CD14-positive monocyte (primary cell): Measurements from ENCODE around the gene MBP. TPM values are rescaled to one million over a fixed set of nuclear protein-coding genes. Genes with fewer than 3 reads are reported as not detected.

ENCODE experiments used
- DNase-seq, 3 donors: peaks; one replicate each; pipeline ENCODE4 v3.0.0-alpha.2; 2011 to 2022
- H2AFZ ChIP-seq: 2 replicates; pipeline ENCODE4 v1.6.0; 2012; ENCODE audit warnings: mild to moderate bottlenecking, low read depth, low read length, inconsistent platforms; ENCODE audit not compliant: insufficient read depth, poor library complexity, severe bottlenecking
- H3K27ac ChIP-seq, 2 donors: 1 replicate in 1 of 2; 2 replicates in 1 of 2; pipeline ENCODE4 v1.5.1; 2012 to 2013; ENCODE audit warnings: low read length in 2 of 2, control low read depth in 1 of 2, inconsistent platforms in 1 of 2, low read depth in 1 of 2, mild to moderate bottlenecking in 1 of 2
- H3K27me3 ChIP-seq, 2 donors: one replicate each; pipeline versions ENCODE4 v1.6.0 to v1.6.1; 2011 to 2013; ENCODE audit warnings: low read length in 2 of 2; ENCODE audit not compliant: control insufficient read depth in 2 of 2, insufficient read depth in 2 of 2
- H3K36me3 ChIP-seq, 2 donors: replicated peaks in 1 of 2; 1 replicate in 1 of 2; 2 replicates in 1 of 2; pipeline versions ENCODE4 v1.5.1 to v1.6.1; 2012 to 2013; ENCODE audit warnings: low read length in 2 of 2, control low read depth in 1 of 2, inconsistent platforms in 1 of 2, mild to moderate bottlenecking in 1 of 2; ENCODE audit not compliant: insufficient read depth in 2 of 2, control insufficient read depth in 1 of 2
- H3K4me1 ChIP-seq, 2 donors: 1 replicate in 1 of 2; 2 replicates in 1 of 2; pipeline versions ENCODE4 v1.5.1 to v1.6.1; 2012 to 2013; ENCODE audit warnings: low read length in 2 of 2, control low read depth in 1 of 2, inconsistent platforms in 1 of 2, mild to moderate bottlenecking in 1 of 2, moderate library complexity in 1 of 2; ENCODE audit not compliant: insufficient read depth in 2 of 2, control insufficient read depth in 1 of 2
- H3K4me2 ChIP-seq: replicated peaks from 2 replicates; pipeline ENCODE3; 2012; ENCODE audit warnings: low read length, moderate library complexity, mild to moderate bottlenecking; ENCODE audit not compliant: poor library complexity, severe bottlenecking; ENCODE audit errors: extremely low read depth
- H3K4me3 ChIP-seq, 3 experiments: fragments of 200-600 bp in 1 of 3; sonication (generic) in 1 of 3; replicated peaks in 1 of 3; 1 replicate in 2 of 3; 2 replicates in 1 of 3; pipeline ENCODE4 v1.5.1; 2011 to 2013; ENCODE audit warnings: low read length in 3 of 3, mild to moderate bottlenecking in 3 of 3, control low read depth in 2 of 3, low read depth in 2 of 3, inconsistent platforms in 1 of 3, moderate library complexity in 1 of 3
- H3K79me2 ChIP-seq: 2 replicates; pipeline ENCODE4 v1.6.0; 2012; ENCODE audit warnings: mild to moderate bottlenecking, control low read depth, inconsistent platforms, low read length, moderate library complexity; ENCODE audit not compliant: insufficient read depth
- H3K9ac ChIP-seq: 2 replicates; pipeline ENCODE4 v1.6.0; 2017; ENCODE audit warnings: low read length, mild to moderate bottlenecking; ENCODE audit not compliant: insufficient read depth, poor library complexity, severe bottlenecking
- H3K9me3 ChIP-seq, 2 donors: replicated peaks in 1 of 2; 1 replicate in 1 of 2; 2 replicates in 1 of 2; pipeline versions ENCODE4 v1.5.1 to v1.6.1; 2012 to 2013; ENCODE audit warnings: low read length in 2 of 2, control low read depth in 1 of 2; ENCODE audit not compliant: control insufficient read depth in 1 of 2, insufficient read depth in 1 of 2
- H4K20me1 ChIP-seq: 2 replicates; pipeline ENCODE4 v1.6.0; 2012; ENCODE audit warnings: mild to moderate bottlenecking, low read length, control low read depth, moderate library complexity; ENCODE audit not compliant: insufficient read depth
- H3K27ac Mint-ChIP-seq, 7 donors: one replicate each; pipeline ENCODE4 v1.8.0; 2020; ENCODE audit warnings: mild to moderate bottlenecking in 7 of 7, mixed read lengths in 7 of 7, moderate library complexity in 6 of 7, inconsistent platforms in 2 of 7
- H3K27me3 Mint-ChIP-seq, 3 donors: one replicate each; pipeline ENCODE4 v1.8.0; 2021 to 2022; ENCODE audit warnings: low read depth in 3 of 3, mild to moderate bottlenecking in 3 of 3, mixed read lengths in 3 of 3, moderate library complexity in 3 of 3, inconsistent platforms in 1 of 3
- H3K36me3 Mint-ChIP-seq, 2 donors: one replicate each; pipeline ENCODE4 v1.8.0; 2020; ENCODE audit warnings: mixed read lengths in 2 of 2, inconsistent platforms in 1 of 2, mild to moderate bottlenecking in 1 of 2
- H3K4me1 Mint-ChIP-seq: one replicate; pipeline ENCODE4 v1.8.0; 2020; ENCODE audit warnings: mild to moderate bottlenecking, mixed read lengths
- H3K4me3 Mint-ChIP-seq, 2 donors: one replicate each; pipeline ENCODE4 v1.8.0; 2020; ENCODE audit warnings: mild to moderate bottlenecking in 2 of 2, mixed read lengths in 2 of 2, moderate library complexity in 1 of 2
- H3K9me3 Mint-ChIP-seq, 7 donors: one replicate each; pipeline ENCODE4 v1.8.0; 2020 to 2022; ENCODE audit warnings: mixed read lengths in 7 of 7, mild to moderate bottlenecking in 6 of 7, moderate library complexity in 6 of 7, inconsistent platforms in 2 of 7
- CTCF ChIP-seq: fragments of 200-600 bp; IDR thresholded peaks from one replicate; pipeline ENCODE4 v1.8.0; 2022; ENCODE audit warnings: antibody characterized with exemption, mild to moderate bottlenecking
- WGBS: methylation state at CpG from one replicate; pipeline ENCODE4 v1.1.5; 2013; ENCODE audit warnings: missing lambda C conversion rate; ENCODE audit not compliant: insufficient coverage; 5-methylcytosine and 5-hydroxymethylcytosine counted together
- intact Hi-C, 2 donors: fragments of 100-400 bp; cut with micrococcal nuclease; formaldehyde crosslinking; loops; one replicate each; pipeline versions ENCODE4 v1.15.0 to v1.15.1; 2023
- polyA plus RNA-seq, 3 donors: library from polyadenylated mRNA; depleted of rRNA in 1 of 3; unstranded in 2 of 3; stranded (reverse) in 1 of 3; fragments of 300-500 nt in 2 of 3; fragments of >200 nt in 1 of 3; fragmentation: Illumina TruSeq in 2 of 3; gene quantifications; 1 replicate in 2 of 3; 2 replicates in 1 of 3; pipeline ENCODE4 v1.2.3, GENCODE V29; 2012 to 2021

MBP gene
- polyA plus RNA-seq, 3 donors, result 47.7 to 81.0 (median 50.4) TPM

GRCh38 chr18:76981396-76981968 lies 151.1 kb downstream of the MBP start:
- Mint-ChIP-seq H3K4me1 (peaks cover 3% of the 10 kb centered on the region), H3K36me3 (peaks cover 0 to 2% of the 10 kb centered on the region in 2 donors), H3K27me3 (peaks cover 0 to 6% (median 2%) of the 10 kb centered on the region in 3 donors), H3K27ac (no peak overlapping the region), H3K4me3 (no peak overlapping the region), H3K9me3 (peaks cover 0 to 2% (median 0%) of the 10 kb centered on the region in 7 donors)
- 85% methylated on average over 12 of the region's 13 CpGs for WGBS
- intact Hi-C loops, result loop anchor here in 1 of 2 donors (10.0 kb wide), 1 partner anchor 177 kb away; no protein-coding TSS in a partner anchor
- Histone ChIP-seq H3K4me2 (no peak overlapping the region), H3K4me1 (peaks cover 0 to 3% of the 10 kb centered on the region in 2 donors), H3K9me3 (no peaks in the 10 kb centered on the region), H4K20me1 (no peaks in the 10 kb centered on the region), H3K79me2 (no peaks in the 10 kb centered on the region), H3K27ac (no peak overlapping the region), H3K27me3 (no peaks in the 10 kb centered on the region), H3K36me3 (no peaks in the 10 kb centered on the region), H2AFZ (no peak overlapping the region), H3K9ac (no peak overlapping the region), H3K4me3 (no peak overlapping the region)
- no peak for DNase-seq
- TF ChIP-seq CTCF, result no peak

- Histone ChIP-seq H3K4me3 (no peak overlapping the region), H2AFZ (no peak overlapping the region), H3K4me2 (no peak overlapping the region), H3K9ac (no peak overlapping the region), H3K36me3 (no peaks in the 10 kb centered on the region), H4K20me1 (no peaks in the 10 kb centered on the region), H3K27ac (no peak overlapping the region), H3K27me3 (no peaks in the 10 kb centered on the region), H3K79me2 (no peaks in the 10 kb centered on the region), H3K4me1 (peaks cover 0 to 3% of the 10 kb centered on the region in 2 donors), H3K9me3 (no peaks in the 10 kb centered on the region)
- Mint-ChIP-seq H3K27me3 (peaks cover 0 to 6% (median 2%) of the 10 kb centered on the region in 3 donors), H3K4me1 (peaks cover 3% of the 10 kb centered on the region), H3K27ac (no peak overlapping the region), H3K4me3 (no peak overlapping the region), H3K36me3 (peaks cover 0 to 2% of the 10 kb centered on the region in 2 donors), H3K9me3 (peaks cover 0 to 2% (median 0%) of the 10 kb centered on the region in 7 donors)
- WGBS, result 86% methylated on average over 17 of the region's 23 CpGs
- intact Hi-C loops, result loop anchor here in 1 of 2 donors (10.0 kb wide), 1 partner anchor 176 kb away; no protein-coding TSS in a partner anchor
- no peak for DNase-seq
- TF ChIP-seq CTCF, result no peak
These were observed 151.8 kb downstream of the MBP start for GRCh38 chr18:76980663-76981395.
